Measurements from ENCODE around the gene MEI4. TPM values are rescaled to one million over a fixed set of nuclear protein-coding genes. Genes with fewer than 3 reads are reported as not detected.

The MEI4 gene
- total and polyA plus RNA-seq, 2 of the 8 experiments (the other 6 are each of a cell fraction or from before 2014, with no cell fraction given): 0.05 to 0.24 TPM

GRCh38 chr6:77626426-77626825, 26.4 kb upstream of the MEI4 start:
- Histone ChIP-seq H3K23ac (ENCODE audit: insufficient read length) (no peak overlapping the region), H3K27me3 (replicated peaks in 1 of 4; ENCODE audit: control insufficient read depth in 3 of 4, extremely low read depth in 1 of 4, insufficient read depth in 3 of 4, low read length in 3 of 4) (no peaks in the 10 kb centered on the region), H2AFZ (ENCODE audit: low read length) (no peak overlapping the region), H3K14ac (ENCODE audit: insufficient read length) (no peak overlapping the region), H4K91ac (replicated peaks; ENCODE audit: insufficient read length, low read length) (no peak overlapping the region), H2BK15ac (ENCODE audit: low read length) (no peak overlapping the region), H3K36me3 (ENCODE audit: control insufficient read depth in 2 of 4, insufficient read depth in 4 of 4, low read length in 3 of 4) (no peaks in the 10 kb centered on the region), H3K4me1 (replicated peaks in 1 of 4; ENCODE audit: control insufficient read depth in 3 of 4, insufficient read depth in 4 of 4, low read length in 3 of 4) (no peaks in the 10 kb centered on the region), H3K79me2 (ENCODE audit: control insufficient read depth in 1 of 2, insufficient read depth in 2 of 2, low read length in 2 of 2) (no peaks in the 10 kb centered on the region), H2AK5ac (ENCODE audit: low read depth, low read length) (no peak overlapping the region), H4K20me1 (replicated peaks in 1 of 2; ENCODE audit: control insufficient read depth in 1 of 2, insufficient read depth in 2 of 2, low read length in 2 of 2) (no peaks in the 10 kb centered on the region), H3K9me3 (ENCODE audit: insufficient read depth in 2 of 2, low read depth in 1 of 2, low read length in 1 of 2) (no peaks in the 10 kb centered on the region), H3K79me1 (ENCODE audit: low read depth, low read length) (no peaks in the 10 kb centered on the region), H2BK20ac (ENCODE audit: low read length) (no peak overlapping the region), H2BK5ac (ENCODE audit: low read depth, low read length) (no peak overlapping the region), H3K4ac (replicated peaks; ENCODE audit: insufficient read length, low read depth, low read length) (no peak overlapping the region), H4K8ac (ENCODE audit: extremely low read depth, insufficient read depth, low read length) (no peak overlapping the region), H2BK12ac (ENCODE audit: low read depth, low read length) (no peak overlapping the region), H3K27ac (ENCODE audit: low read depth, low read length) (no peak overlapping the region), H2BK120ac (replicated peaks; ENCODE audit: low read depth, low read length) (no peak overlapping the region), H3K9ac (replicated peaks in 1 of 4; ENCODE audit: extremely low read depth in 1 of 4, low read depth in 3 of 4, low read length in 3 of 4) (no peak overlapping the region), H3K23me2 (ENCODE audit: low read depth, low read length) (no peaks in the 10 kb centered on the region), H3K18ac (ENCODE audit: extremely low read depth, low read length) (no peak overlapping the region), H4K5ac (ENCODE audit: insufficient read length, low read depth, low read length) (no peak overlapping the region), H3K4me3 (ENCODE audit: extremely low read depth in 1 of 4, insufficient read depth in 2 of 4, low read depth in 3 of 4, low read length in 4 of 4) (no peak overlapping the region), H3K4me2 (ENCODE audit: insufficient read depth in 1 of 2, low read depth in 2 of 2, low read length in 2 of 2) (no peak overlapping the region), H3K56ac (replicated peaks; ENCODE audit: insufficient read length, low read depth, low read length) (no peak overlapping the region)
- WGBS, 2 experiments (ENCODE audit: extremely low coverage in 1 of 2, insufficient coverage in 1 of 2, insufficient read length in 1 of 2, insufficient replicate concordance in 2 of 2, low coverage in 1 of 2, low lambda C conversion rate in 2 of 2, missing lambda C conversion rate in 1 of 2): 100% methylated on average over 1 of the region's 1 CpG; no CpG with 5 or more reads in 1 of the 2 experiments
- TF ChIP-seq KDM4A (IDR thresholded peaks at IDR 0.05; ENCODE audit: low read depth, low read length, severe bottlenecking): no peak
- no peak for TF ChIP-seq CTBP2 (IDR thresholded peaks at IDR 0.05; ENCODE audit: borderline replicate concordance, insufficient read depth, insufficient read length, low read length)
- TF ChIP-seq NANOG (IDR thresholded peaks at IDR 0.05; ENCODE audit: insufficient read depth, low read depth, low read length, poor library complexity, severe bottlenecking): no peak
- POLR2A ChIA-PET (ENCODE audit: partially characterized antibody): no interaction called here
- CTCF ChIA-PET (ENCODE audit: partially characterized antibody): no interaction called here
- no peak for FAIRE-seq
- no peak for DNase-seq (ENCODE audit: low read depth in 1 of 2, low spot score in 2 of 2)

Data from H1 (cell line).